ENCODE results near the gene ADRA1B.

ADRA1B gene

DNA sequence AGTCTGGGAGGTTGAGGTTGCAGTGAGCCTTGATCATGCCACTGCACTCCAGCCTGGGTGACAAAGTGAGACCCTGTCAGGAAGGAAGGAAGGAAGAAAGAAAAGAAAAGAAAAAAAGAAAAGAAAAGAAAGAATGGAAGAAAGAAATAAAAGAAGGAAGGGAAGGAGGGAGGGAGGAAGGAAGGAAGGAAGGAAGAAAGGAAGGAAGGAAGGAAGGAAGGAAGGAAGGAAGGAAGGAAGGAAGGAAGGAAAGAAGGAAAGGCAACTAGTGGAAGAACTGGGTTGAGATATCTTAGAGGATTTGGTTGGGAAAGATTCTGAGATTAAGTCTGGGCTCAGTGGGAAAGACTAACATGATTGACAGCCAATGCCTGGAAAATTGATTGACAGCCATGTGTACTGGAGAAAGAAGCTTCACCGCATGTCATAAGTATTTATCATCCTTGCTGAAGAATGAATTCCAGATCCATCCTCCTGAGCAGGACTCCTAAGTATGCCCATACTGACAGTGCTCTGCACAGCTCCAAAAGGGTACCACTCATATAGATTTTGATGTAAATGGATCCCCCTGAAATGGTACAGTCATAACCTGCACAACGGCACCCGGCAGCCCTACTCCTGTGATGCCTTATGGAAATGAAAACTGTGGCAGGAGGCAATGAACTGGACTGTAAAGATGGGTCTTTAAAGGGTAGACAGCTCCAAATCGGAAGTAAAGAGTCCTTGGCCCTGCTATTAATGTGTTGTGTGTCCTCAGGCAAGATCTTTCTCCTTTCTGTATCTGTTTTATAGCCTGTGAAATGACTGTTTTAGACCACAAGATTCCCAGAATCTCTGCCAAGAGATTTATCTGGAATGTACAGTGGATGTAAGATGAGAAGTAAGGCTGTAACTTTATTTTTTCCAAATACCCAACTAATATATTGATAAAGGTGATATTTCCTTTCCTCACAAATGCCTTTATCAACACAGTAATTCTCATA is 16.9 kb upstream of the ADRA1B start:
- in situ Hi-C loops (cut with HindIII; ENCODE audit: low sequenced_read_pairs), result loop anchor here (25.0 kb wide), 1 partner anchor 462 kb away; no protein-coding TSS in a partner anchor
- TF ChIP-seq, protein P1, sequence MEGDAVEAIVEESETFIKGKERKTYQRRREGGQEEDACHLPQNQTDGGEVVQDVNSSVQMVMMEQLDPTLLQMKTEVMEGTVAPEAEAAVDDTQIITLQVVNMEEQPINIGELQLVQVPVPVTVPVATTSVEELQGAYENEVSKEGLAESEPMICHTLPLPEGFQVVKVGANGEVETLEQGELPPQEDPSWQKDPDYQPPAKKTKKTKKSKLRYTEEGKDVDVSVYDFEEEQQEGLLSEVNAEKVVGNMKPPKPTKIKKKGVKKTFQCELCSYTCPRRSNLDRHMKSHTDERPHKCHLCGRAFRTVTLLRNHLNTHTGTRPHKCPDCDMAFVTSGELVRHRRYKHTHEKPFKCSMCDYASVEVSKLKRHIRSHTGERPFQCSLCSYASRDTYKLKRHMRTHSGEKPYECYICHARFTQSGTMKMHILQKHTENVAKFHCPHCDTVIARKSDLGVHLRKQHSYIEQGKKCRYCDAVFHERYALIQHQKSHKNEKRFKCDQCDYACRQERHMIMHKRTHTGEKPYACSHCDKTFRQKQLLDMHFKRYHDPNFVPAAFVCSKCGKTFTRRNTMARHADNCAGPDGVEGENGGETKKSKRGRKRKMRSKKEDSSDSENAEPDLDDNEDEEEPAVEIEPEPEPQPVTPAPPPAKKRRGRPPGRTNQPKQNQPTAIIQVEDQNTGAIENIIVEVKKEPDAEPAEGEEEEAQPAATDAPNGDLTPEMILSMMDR (IDR thresholded peaks at IDR 0.05; ENCODE audit: low read depth, low read length, missing control alignments), result no peak
- DNase-seq (ENCODE audit: low read depth), result peak; percentile 50
- H3K4me3 ChIP-seq (ENCODE audit: low read depth, low read length), result no peak overlapping the region

DNA sequence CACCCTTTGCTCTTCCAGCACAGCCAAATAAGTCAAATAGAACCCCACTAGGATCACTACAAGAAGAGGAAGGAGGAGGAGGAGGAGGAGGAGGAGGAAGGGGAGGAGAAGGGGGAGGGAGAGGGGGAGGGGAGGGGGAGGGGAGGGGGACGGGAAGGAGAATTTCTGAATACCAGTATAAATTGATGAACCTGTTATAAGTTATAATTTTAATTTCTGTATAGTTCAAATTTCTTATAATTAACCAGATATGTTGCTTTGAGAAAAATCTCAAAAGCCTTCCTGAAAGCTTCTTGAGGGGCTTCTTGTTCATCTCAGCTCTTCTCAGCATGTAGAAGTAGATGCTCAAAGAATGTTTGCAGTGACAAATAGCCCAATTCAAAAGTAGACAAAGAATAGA is 15.0 kb upstream of the ADRA1B start:
- in situ Hi-C loops (cut with HindIII; ENCODE audit: low sequenced_read_pairs), result loop anchor here (25.0 kb wide), 1 partner anchor 464 kb away; no protein-coding TSS in a partner anchor
- no peak for DNase-seq (ENCODE audit: low read depth)
- H3K4me3 ChIP-seq (ENCODE audit: low read depth, low read length), result no peak overlapping the region
- TF ChIP-seq, protein P1 (IDR thresholded peaks at IDR 0.05; ENCODE audit: low read depth, low read length, missing control alignments), result no peak

DNA sequence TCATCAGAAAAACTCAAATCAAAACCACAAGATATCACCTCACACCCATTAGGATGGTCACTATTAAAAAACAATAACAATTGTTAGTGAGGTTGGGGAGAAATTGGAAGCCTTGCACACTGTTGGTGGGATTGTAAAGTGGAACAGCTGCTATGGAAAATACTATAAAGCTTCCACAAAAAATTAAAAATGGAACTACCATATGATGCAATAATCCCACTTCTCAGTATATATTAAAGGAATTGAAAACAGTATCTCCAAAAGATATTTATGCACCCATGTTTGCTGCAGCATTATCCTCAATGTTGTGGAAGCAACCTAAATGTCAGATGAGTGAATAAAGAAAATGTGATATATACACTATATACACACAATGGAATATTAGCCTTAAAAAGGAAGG is 14.5 kb upstream of the ADRA1B start:
- H3K4me3 ChIP-seq (ENCODE audit: low read depth, low read length), result no peak overlapping the region
- in situ Hi-C loops (cut with HindIII; ENCODE audit: low sequenced_read_pairs), result loop anchor here (25.0 kb wide), 1 partner anchor 464 kb away; no protein-coding TSS in a partner anchor
- no peak for DNase-seq (ENCODE audit: low read depth)
- TF ChIP-seq, protein P1 (IDR thresholded peaks at IDR 0.05; ENCODE audit: low read depth, low read length, missing control alignments), result no peak

DNA sequence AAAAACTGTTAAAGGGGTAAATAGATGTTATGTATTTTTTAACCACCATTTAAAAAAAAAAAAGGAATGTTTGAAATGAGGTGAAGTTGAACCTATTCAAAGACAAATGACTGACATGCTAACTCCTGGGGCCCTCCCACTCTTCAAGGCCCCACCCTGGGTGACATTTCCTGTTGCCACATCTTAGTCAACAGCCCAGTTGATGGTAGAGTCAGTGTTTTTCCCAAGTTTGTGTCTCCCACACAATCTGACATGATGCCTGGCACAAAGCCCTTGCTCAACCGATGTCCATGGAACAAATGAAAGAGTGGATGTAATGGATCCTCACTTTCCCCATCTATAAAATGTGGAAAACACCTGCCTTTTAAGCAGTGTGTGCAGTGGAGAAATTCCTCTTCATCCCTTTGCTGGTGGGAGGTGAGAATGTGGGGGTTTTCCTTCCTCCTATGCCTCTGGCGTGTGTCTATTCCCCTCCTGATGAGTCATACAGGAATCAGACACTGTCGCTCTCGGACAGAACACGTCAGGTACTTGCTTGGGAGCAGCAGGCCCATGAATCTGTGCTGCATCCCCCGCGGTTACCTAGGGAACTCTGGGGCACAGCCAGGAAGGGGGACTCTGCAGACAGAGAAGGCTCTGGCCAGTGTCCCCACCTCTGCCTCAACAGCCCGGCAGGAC is 13.7 kb upstream of the ADRA1B start:
- DNase-seq (ENCODE audit: low read depth), result no peak
- in situ Hi-C loops (cut with HindIII; ENCODE audit: low sequenced_read_pairs), result loop anchor here (25.0 kb wide), 1 partner anchor 465 kb away; no protein-coding TSS in a partner anchor
- no peak overlapping the region for H3K4me3 ChIP-seq (ENCODE audit: low read depth, low read length)
- TF ChIP-seq, protein P1 (IDR thresholded peaks at IDR 0.05; ENCODE audit: low read depth, low read length, missing control alignments), result no peak

DNA sequence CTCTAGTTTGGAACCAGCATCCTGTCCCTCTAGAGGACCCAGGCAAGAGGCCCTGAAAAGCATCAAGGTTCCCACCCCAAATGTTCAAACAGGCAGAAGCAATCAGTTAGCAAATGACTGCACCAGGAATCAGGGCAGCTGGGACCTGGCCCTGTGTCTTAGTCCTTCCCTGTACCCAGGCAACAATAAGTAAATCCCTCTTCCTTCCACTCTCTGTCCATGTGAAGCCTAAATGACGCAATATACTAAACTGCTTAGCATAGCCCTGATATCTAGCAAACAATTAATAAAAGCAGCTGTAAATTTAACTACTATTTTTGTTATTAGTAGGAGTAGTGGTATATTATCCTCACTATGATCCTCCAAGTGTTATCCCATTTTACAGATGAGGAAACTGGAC is 13.2 kb upstream of the ADRA1B start:
- no peak overlapping the region for H3K4me3 ChIP-seq (ENCODE audit: low read depth, low read length)
- in situ Hi-C loops (cut with HindIII; ENCODE audit: low sequenced_read_pairs), result loop anchor here (25.0 kb wide), 1 partner anchor 466 kb away; no protein-coding TSS in a partner anchor
- no peak for DNase-seq (ENCODE audit: low read depth)
- TF ChIP-seq, protein P1 (IDR thresholded peaks at IDR 0.05; ENCODE audit: low read depth, low read length, missing control alignments), result no peak

DNA sequence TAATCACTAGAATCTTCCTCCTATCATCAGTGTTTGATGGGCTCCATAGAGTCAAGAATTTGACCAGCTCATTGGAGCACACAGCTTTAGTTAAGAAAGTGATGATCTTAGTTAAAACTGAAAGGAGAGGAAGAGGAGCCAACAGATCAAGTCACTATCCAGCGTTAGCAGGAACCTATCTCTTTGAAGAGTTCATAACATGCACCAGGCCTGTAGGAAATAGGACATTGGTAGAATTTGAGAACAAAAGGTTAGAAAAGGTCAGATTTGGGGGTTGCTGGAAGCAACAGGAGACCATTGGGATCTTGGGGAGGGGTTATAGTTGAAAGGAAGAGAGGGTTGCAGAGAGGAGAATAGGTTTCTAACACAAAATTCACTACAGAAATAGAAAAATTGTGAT is 11.4 kb upstream of the ADRA1B start:
- TF ChIP-seq, protein P1 (IDR thresholded peaks at IDR 0.05; ENCODE audit: low read depth, low read length, missing control alignments), result no peak
- in situ Hi-C loops (cut with HindIII; ENCODE audit: low sequenced_read_pairs), result loop anchor here (25.0 kb wide), 1 partner anchor 468 kb away; no protein-coding TSS in a partner anchor
- no peak overlapping the region for H3K4me3 ChIP-seq (ENCODE audit: low read depth, low read length)
- no peak for DNase-seq (ENCODE audit: low read depth)

All from astrocyte of the cerebellum (primary cell).